Prostate gland (tissue), 2 donors: ENCODE results near the gene DAO. TPM values are rescaled to one million over a fixed set of nuclear protein-coding genes. Genes with fewer than 3 reads are reported as not detected.

Source experiments
- DNase-seq: peaks from one replicate; pipeline ENCODE4 v3.0.0-alpha.2; 2019; ENCODE audit warnings: low spot score
- H3K27ac ChIP-seq, 2 donors: fragments of 200-600 bp; sonication (generic); 2 replicates each; pipeline ENCODE4 v1.5.1; 2017 to 2019
- H3K27me3 ChIP-seq: fragments of 200-600 bp; sonication (generic); replicated peaks from 2 replicates; pipeline ENCODE4 v1.5.1; 2019; ENCODE audit not compliant: insufficient read depth
- H3K36me3 ChIP-seq, 2 donors: fragments of 200-600 bp; sonication (generic); 1 replicate in 1 of 2; 2 replicates in 1 of 2; pipeline versions ENCODE4 v1.5.1 to v1.8.1; 2017 to 2019
- H3K4me1 ChIP-seq: fragments of 200-600 bp; sonication (generic); replicated peaks from 2 replicates; pipeline ENCODE4 v1.5.1; 2019
- H3K4me3 ChIP-seq, 2 donors: fragments of 200-600 bp; sonication (generic); 2 replicates each; pipeline ENCODE4 v1.5.1; 2017 to 2019
- H3K9me3 ChIP-seq: fragments of 200-600 bp; sonication (generic); 2 replicates; pipeline ENCODE4 v1.5.1; 2017
- POLR2A ChIP-seq: fragments of 450-650 bp; IDR thresholded peaks from one replicate; pipeline ENCODE4 v1.6.1; 2016; ENCODE audit warnings: antibody characterized with exemption, mild to moderate bottlenecking
- POLR2AphosphoS5 ChIP-seq: sonication (generic); formaldehyde crosslinking; IDR thresholded peaks from one replicate; pipeline ENCODE4 v1.6.1; 2017; ENCODE audit warnings: antibody characterized with exemption
- WGBS: methylation state at CpG from one replicate; pipeline ENCODE4 v1.1.5; 2018; 5-methylcytosine and 5-hydroxymethylcytosine counted together
- intact Hi-C: fragments of 100-400 bp; cut with DNase I; formaldehyde crosslinking; loops from one replicate; pipeline ENCODE4 v1.14.2; 2022
- total RNA-seq, 2 donors: library from RNA; depleted of rRNA; stranded (reverse); fragments of >200 nt; gene quantifications; one replicate each; pipeline ENCODE4 v1.1.0, GENCODE V29; 2016
- TF ChIP-seq, protein P1 (sequence below), 4 experiments: fragments of 200-600 bp in 2 of 4; fragments of 450-650 bp in 2 of 4; sonication (generic) in 2 of 4; IDR thresholded peaks; 1 replicate in 3 of 4; 2 replicates in 1 of 4; pipeline ENCODE4 v1.5.1; 2016 to 2019; ENCODE audit warnings: antibody characterized with exemption in 4 of 4, mild to moderate bottlenecking in 2 of 4, moderate library complexity in 2 of 4

DAO gene
- total RNA-seq, 2 donors from 2014 or later = not detected

DNA sequence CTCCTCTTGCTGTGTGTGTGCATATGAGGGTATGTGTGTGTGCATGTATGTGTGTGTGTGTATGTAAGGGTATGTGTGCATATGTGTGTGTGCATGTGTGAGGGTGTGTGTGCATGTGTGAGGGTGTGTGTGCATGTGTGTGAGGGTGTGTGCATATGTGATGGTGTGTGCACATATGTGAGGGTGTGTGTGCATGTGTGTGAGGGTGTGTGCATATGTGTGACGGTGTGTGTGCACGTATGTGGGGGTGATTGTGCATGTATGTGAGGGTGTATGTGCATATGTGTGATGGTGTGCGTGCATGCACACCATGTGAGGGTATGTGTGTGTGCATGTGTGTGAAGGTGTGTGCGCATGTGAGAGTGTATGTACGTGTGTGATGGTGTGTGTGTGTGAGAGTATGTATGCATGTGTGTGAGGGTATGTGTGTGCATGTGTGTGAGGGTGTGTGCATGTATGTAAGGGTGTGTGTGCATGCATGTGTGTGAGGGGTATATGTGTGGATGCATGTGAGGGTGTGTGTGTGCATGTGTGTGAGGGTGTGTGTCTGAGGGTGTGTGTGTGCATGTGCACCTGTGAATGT lies 15.4 kb downstream of the DAO start:
- no peak for DNase-seq
- WGBS = 73% methylated on average over 5 of the region's 5 CpGs
- no peaks in the 10 kb centered on the region for H3K4me1 ChIP-seq
- intact Hi-C loops = no loop called here
- H3K36me3 ChIP-seq = no peaks in the 10 kb centered on the region
- no peaks in the 10 kb centered on the region for H3K9me3 ChIP-seq
- no peak overlapping the region for H3K27ac ChIP-seq
- no peak overlapping the region for H3K4me3 ChIP-seq
- TF ChIP-seq, protein P1, sequence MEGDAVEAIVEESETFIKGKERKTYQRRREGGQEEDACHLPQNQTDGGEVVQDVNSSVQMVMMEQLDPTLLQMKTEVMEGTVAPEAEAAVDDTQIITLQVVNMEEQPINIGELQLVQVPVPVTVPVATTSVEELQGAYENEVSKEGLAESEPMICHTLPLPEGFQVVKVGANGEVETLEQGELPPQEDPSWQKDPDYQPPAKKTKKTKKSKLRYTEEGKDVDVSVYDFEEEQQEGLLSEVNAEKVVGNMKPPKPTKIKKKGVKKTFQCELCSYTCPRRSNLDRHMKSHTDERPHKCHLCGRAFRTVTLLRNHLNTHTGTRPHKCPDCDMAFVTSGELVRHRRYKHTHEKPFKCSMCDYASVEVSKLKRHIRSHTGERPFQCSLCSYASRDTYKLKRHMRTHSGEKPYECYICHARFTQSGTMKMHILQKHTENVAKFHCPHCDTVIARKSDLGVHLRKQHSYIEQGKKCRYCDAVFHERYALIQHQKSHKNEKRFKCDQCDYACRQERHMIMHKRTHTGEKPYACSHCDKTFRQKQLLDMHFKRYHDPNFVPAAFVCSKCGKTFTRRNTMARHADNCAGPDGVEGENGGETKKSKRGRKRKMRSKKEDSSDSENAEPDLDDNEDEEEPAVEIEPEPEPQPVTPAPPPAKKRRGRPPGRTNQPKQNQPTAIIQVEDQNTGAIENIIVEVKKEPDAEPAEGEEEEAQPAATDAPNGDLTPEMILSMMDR (IDR thresholded peaks at IDR 0.05) = no peak
- no peak for TF ChIP-seq POLR2A
- no peak for TF ChIP-seq POLR2AphosphoS5
- H3K27me3 ChIP-seq = no peaks in the 10 kb centered on the region

DNA sequence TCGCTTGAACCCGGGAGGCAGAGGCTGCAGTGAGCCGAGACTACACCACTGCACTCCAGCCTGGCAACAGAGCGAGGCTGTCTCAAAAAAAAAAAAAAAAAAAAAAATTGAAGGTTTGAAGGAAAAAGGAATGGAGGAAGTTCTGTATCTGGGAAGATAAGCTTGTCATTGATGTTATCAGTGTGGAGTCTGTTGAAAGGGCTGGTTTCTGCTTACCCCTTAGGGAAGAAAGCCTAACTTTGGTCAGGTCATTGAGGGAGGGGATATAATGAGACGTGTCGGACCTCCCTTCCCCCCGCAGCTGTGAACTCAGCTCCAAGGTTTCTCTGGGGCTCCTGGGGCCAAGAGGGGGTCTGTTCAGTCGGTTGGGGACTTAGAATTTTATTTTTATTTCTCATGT lies 16.4 kb downstream of the DAO start:
- no peak overlapping the region for H3K27ac ChIP-seq
- no peaks in the 10 kb centered on the region for H3K36me3 ChIP-seq
- no peaks in the 10 kb centered on the region for H3K9me3 ChIP-seq
- DNase-seq = no peak
- intact Hi-C loops = no loop called here
- H3K4me3 ChIP-seq = no peak overlapping the region
- TF ChIP-seq POLR2A (no peak), POLR2AphosphoS5 (no peak)
- TF ChIP-seq, protein P1 (IDR thresholded peaks at IDR 0.05) = no peak
- no peaks in the 10 kb centered on the region for H3K27me3 ChIP-seq
- H3K4me1 ChIP-seq = no peaks in the 10 kb centered on the region
- 55% methylated on average over 8 of the region's 8 CpGs for WGBS

DNA sequence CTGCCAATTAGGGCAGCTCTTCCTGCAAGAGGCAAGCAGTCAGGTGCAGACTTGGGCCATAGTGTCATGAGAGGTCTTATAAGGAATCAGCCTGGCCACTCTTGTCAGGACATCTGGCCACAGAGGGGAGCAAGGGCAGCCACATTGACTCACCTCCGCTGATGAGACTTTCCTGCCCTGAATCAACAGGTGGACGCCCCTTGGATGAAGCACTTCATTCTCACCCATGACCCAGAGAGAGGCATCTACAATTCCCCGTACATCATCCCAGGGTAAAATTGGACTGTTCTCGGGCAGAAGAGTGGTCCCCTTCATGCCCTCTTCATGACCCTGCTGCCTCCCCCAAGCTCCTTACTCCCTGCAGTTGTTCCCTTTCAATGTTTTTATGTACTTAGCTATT lies 16.9 kb downstream of the DAO start:
- Histone ChIP-seq H3K4me1 (no peaks in the 10 kb centered on the region), H3K27me3 (no peaks in the 10 kb centered on the region)
- WGBS = 90% methylated on average over 4 of the region's 4 CpGs

DNA sequence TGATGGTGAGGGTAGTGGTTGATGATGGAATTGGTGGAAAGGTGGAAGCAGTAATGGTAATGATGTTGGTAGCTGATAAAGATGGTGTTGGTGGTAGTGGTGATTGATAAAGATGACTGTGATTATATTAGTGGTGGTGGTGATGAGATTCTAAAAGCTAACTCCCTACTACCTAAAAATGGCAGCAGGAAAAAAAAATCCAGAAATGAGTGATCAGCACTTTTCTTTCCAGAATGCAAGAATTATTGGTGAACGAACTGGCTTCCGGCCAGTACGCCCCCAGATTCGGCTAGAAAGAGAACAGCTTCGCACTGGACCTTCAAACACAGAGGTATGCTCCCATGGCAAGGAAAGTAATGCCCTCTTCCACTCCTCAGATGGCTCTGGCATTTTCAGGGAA lies 19.3 kb downstream of the DAO start:
- intact Hi-C loops = no loop called here
- no peaks in the 10 kb centered on the region for H3K27me3 ChIP-seq
- WGBS = 92% methylated on average over 5 of the region's 5 CpGs
- no peaks in the 10 kb centered on the region for H3K4me1 ChIP-seq
- TF ChIP-seq POLR2AphosphoS5 (no peak), POLR2A (no peak)
- TF ChIP-seq, protein P1 (IDR thresholded peaks at IDR 0.05) = no peak
- H3K27ac ChIP-seq = no peak overlapping the region
- H3K4me3 ChIP-seq = no peak overlapping the region
- H3K36me3 ChIP-seq = no peaks in the 10 kb centered on the region
- no peak for DNase-seq
- no peaks in the 10 kb centered on the region for H3K9me3 ChIP-seq

More for the DNA sequence above, 16.9 kb downstream of the DAO start:
- no peak for DNase-seq
- H3K4me3 ChIP-seq = no peak overlapping the region
- TF ChIP-seq POLR2AphosphoS5 (no peak), POLR2A (no peak)
- TF ChIP-seq, protein P1 (IDR thresholded peaks at IDR 0.05) = no peak
- H3K27ac ChIP-seq = no peak overlapping the region
- H3K9me3 ChIP-seq = no peaks in the 10 kb centered on the region
- no peaks in the 10 kb centered on the region for H3K36me3 ChIP-seq
- intact Hi-C loops = no loop called here

DNA sequence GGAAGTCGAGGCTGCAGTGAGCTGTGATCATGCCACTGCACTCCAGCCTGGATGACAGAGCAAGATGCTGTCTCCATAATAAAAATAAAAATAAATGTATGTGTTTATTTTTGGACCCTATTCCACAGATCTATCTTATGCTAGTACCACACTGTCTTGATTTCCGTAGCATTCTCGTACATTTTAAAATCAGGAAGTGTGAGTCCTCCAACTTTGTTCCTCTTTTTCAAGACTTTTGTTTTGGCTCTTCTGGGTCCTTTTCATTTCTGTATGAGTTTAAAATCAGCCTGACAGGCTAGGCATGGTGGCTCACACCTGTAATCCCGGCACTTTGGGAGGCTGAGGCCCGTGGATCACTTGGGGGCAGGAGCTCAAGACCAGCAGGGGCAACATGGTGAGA lies 25.8 kb downstream of the DAO start:
- H3K36me3 ChIP-seq = no peaks in the 10 kb centered on the region
- H3K4me1 ChIP-seq = no peaks in the 10 kb centered on the region
- TF ChIP-seq, protein P1 (IDR thresholded peaks at IDR 0.05) = no peak
- no peak for TF ChIP-seq POLR2A
- TF ChIP-seq POLR2AphosphoS5 = no peak
- WGBS = 96% methylated on average over 5 of the region's 5 CpGs
- intact Hi-C loops = no loop called here
- no peak overlapping the region for H3K4me3 ChIP-seq
- no peak overlapping the region for H3K27ac ChIP-seq
- no peak for DNase-seq
- H3K9me3 ChIP-seq = no peaks in the 10 kb centered on the region
- H3K27me3 ChIP-seq = no peaks in the 10 kb centered on the region
